GM18870 (cell line): ENCODE results near the gene SHMT2.

Source experiments
- ATAC-seq: cut with Tn5 transposase; IDR thresholded peaks from one replicate; pipeline ENCODE4 v1.9.1; 2021; ENCODE audit warnings: moderate library complexity; ENCODE audit not compliant: unreplicated experiment

Gene SHMT2

GRCh38 chr12:57229634-57230380 lies at the start of gene SHMT2:
Gene SHMT2, plus strand, starts transcription at chr12:57229711. Its CDS starts 68 bp downstream, at chr12:57229779.
- ATAC-seq, result peak; percentile 75

GRCh38 chr12:57180321-57180989 lies 49.1 kb upstream of the SHMT2 start:
- ATAC-seq, result no peak

DNA sequence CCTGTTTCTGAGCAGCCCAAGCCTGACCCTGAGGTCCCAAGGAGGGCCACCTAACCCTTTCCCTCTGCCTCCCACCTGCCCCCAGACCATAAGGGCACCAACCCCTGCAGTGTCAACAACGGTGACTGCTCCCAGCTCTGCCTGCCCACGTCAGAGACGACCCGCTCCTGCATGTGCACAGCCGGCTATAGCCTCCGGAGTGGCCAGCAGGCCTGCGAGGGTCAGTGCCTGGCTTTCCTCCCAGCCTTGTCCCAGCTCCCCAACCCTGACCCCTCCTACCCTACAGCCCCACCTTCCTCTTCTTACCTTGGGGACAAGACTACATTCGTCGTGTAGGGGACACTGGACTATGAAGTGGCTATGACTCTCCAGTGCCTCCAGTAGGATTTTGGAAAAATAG lies 48.4 kb upstream of the SHMT2 start:
- no peak for ATAC-seq

DNA sequence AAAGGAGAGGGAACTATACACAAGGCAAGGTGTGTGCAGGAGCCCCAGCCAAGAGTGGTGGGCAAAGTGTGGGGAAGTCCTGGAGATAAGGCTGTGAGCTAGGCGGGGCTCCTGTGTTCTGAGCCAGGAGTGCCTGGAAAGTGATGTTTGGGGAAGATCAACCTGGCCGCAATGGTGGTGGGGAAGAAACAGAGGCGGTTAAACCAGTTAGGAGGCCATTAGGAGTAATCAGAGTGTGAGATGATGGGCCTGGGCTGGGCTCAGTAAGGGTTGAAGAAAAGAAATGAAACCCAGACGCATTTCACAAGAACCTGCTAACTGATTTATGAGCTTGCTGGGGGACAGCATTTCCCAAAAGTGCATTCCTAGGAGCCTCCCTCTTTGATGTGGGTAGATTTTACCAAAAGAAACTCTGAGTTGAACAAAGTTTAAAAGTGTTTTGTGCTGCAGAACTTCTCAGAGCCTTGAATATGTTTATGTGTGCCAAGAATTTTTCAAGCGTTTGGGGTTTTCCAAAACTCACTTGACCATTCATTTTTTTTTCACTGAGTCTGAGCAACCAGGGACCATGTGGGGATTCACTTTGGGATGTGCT lies 47.9 kb upstream of the SHMT2 start:
- ATAC-seq, result no peak

DNA sequence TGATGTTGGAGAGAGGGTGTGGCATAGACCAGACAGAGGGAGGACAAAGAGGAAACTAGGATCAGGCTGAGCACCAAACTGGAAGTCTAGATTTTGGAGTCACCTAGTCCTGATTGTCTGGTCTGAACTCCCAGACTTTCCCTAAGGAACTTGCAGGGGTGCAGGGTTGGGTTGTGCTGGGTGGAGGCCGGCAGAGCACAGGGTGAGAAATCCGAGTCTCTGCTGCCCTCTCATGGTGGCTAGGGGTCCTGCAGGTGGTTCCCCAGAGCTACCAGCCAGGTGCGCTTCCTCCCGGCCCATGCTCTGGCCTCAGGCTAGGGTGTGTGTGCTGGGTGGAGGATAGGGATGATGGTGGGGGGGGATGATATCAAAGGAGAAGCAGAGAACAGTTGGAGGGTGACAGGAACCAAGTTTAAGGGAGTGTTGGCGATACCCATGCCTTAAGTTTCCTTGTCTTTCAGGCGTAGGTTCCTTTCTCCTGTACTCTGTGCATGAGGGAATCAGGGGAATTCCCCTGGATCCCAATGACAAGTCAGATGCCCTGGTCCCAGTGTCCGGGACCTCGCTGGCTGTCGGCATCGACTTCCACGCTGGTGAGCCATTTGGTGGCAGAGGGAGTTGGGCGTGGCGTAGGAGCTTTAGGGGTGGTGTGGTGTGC lies 46.5 kb upstream of the SHMT2 start:
- ATAC-seq, result peak; percentile 76

DNA sequence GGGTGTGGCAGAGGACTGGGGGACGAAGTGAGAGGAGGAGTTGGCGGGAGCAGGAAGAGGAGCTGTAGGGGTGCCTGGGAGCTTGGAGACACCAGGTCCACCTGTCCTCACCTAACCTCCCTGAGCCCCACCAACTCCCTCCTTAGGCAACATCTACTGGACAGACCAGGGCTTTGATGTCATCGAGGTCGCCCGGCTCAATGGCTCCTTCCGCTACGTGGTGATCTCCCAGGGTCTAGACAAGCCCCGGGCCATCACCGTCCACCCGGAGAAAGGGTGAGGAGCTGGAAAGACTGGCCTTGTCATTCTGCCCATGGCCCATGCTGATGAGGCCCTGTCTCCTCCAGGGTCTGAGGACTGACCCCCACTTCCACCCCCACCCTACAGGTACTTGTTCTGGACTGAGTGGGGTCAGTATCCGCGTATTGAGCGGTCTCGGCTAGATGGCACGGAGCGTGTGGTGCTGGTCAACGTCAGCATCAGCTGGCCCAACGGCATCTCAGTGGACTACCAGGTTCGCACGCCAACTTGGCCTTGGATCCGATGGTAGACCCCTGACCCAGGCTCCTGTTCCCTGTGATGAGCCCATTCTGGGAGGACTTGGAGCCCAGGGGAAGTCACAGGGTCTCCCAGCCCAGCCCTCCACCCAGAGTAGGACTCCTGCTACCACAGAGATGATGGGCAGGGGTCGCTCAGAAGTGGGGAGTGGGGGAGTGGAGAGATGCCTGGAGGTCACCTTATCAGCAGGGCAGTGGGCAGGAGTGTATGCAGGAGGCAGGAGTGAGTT lies 45.4 kb upstream of the SHMT2 start:
- ATAC-seq, result no peak

GRCh38 chr12:57185403-57185802 lies 44.1 kb upstream of the SHMT2 start:
- no peak for ATAC-seq

- ATAC-seq, result no peak
Observed at GRCh38 chr12:57185906-57186508, 43.5 kb upstream of the SHMT2 start.

DNA sequence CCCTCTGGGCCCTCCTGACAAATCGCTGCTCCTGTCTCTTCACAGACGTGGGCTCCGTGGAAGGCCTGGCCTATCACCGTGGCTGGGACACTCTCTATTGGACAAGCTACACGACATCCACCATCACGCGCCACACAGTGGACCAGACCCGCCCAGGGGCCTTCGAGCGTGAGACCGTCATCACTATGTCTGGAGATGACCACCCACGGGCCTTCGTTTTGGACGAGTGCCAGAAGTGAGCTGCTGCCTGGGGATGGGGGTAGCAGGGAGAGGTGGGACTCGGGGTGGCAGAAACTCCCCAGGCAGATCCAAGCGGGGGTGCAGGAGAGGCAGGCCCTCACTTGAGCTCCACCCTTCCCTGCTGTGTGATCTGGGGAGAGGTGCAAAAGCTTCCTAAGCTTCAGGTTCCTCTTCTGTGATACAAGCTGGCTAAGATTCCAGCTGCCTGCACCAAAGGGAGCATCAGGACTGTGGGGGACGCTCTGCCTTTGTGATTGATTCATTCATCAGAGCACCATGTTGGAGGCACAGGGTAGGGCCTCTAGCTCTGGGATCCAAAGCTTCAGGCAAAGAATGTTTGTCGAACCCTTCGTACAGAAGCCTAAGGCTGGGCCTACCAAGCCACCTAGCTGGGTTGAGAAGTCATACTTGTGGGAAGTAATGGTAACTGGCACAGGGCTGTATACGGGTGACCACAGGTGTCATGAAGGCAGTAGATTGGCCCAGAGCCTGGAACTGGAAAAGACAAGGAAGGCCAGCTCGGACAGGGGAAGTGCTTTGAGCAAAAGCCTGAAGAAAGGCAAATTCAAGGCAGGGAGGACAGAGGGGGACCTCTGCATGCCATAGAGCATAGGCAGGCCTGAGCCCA lies 42.1 kb upstream of the SHMT2 start:
- no peak for ATAC-seq

GRCh38 chr12:57188090-57188425 lies 41.5 kb upstream of the SHMT2 start:
- ATAC-seq, result no peak

DNA sequence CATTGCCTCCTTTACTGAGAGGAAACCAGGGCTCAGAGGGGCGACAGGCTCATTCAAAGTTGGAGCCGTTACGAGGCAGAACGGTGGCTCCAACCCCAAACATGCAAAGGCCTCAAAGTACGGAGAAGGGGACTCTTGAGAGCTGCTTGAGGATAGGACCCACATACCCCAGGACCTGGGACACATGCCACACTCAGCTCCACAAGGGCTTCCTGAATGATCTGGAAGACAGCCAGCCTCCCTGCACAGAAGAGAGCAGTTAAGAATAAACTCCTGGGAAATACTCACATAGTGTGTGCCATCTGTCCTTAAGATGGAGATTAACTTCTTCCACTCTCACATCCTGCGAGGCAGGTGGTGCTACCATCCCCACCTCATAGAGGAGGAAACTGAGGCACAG lies 39.5 kb upstream of the SHMT2 start:
- ATAC-seq, result no peak

DNA sequence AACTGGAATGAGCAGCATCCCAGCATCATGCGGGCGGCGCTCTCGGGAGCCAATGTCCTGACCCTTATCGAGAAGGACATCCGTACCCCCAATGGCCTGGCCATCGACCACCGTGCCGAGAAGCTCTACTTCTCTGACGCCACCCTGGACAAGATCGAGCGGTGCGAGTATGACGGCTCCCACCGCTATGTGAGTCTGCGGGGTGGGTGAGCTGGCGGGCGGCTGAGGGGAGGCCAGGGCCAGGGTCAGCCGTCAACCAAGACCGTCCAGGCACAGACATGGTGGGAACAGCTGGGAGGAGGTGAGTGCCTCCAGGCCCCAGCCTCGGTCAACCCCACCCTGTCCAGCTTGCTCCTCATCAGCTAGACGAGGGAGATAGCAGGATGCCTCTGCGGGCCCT lies 38.7 kb upstream of the SHMT2 start:
- no peak for ATAC-seq

- ATAC-seq, result no peak
Observed at GRCh38 chr12:57191410-57191809, 38.1 kb upstream of the SHMT2 start.

DNA sequence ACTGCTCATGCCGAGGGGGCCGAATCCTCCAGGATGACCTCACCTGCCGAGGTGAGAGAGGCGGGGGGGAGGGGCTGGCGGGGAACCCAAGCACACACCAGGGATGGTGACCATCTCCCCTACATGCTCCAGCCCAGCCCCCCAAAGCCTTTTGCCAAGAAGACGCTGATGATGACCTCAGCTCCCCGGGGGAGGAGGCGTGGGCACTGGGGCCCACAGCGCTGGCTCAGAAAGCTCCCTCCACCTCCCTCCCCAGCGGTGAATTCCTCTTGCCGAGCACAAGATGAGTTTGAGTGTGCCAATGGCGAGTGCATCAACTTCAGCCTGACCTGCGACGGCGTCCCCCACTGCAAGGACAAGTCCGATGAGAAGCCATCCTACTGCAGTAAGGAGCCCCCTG lies 36.6 kb upstream of the SHMT2 start:
- no peak for ATAC-seq

DNA sequence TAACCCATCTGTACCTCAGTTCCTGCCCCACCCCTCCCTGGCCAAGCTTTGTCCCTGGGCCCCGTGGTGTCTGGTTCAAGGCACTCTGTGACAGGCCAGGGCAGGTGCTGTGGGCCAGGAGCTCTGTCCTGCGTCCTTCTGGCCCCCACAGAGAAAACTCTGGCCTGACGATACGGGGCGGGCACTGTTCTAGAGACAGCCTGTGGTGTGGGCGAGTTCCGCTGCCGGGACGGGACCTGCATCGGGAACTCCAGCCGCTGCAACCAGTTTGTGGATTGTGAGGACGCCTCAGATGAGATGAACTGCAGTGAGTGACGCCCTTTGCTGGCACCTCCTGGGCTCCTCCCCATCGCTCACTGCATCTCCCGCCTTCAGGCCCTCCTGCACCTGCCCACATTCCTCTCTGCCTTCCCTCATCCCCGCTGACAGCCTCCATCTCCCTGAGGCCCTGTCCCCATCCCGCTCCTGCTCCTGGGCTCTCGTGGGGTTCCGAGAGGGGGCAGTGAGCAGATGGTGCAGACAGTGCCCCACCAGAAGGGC lies 35.7 kb upstream of the SHMT2 start:
- ATAC-seq, result no peak

- ATAC-seq, result no peak
Observed at GRCh38 chr12:57194253-57194652, 35.3 kb upstream of the SHMT2 start.

DNA sequence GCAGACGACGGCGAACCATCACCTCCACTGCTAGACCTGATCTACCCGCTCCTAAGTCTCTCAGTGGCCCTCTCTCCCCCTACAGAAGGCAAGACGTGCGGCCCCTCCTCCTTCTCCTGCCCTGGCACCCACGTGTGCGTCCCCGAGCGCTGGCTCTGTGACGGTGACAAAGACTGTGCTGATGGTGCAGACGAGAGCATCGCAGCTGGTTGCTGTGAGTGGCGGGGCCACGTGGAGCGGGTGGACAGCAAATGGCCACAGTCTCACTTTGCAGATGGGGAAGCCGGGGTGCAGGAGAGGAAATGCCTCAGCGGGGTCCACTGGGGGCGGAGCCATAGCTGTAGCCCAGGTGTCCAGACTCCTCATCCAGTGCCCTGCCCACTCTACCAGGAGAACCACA lies 34.3 kb upstream of the SHMT2 start:
- ATAC-seq, result no peak

- no peak for ATAC-seq
Observed at GRCh38 chr12:57195611-57196371, 33.7 kb upstream of the SHMT2 start.

DNA sequence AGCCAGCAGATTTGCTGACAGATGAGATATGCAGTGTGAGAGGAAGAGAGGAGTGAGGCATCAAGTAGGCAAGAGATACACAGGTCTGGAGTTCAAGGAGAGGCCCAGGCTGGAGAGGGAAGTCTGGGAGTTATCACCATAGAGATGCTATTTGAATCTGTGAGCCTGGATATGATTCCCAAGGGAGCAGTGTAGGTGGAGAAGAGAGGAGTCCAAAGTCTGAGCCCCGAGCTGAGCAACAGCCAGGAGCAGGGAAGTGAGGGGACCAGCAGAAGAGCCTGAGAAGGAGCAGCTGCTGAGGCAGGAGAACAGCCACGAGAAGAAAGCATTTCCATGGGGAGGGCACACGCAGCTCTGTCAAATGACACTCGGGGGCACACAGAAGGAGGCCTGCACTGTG lies 33.1 kb upstream of the SHMT2 start:
- no peak for ATAC-seq
